SK-N-SH (cell line): ENCODE results near the gene MYORG. TPM values are rescaled to one million over a fixed set of nuclear protein-coding genes. Genes with fewer than 3 reads are reported as not detected.

Experiments used
- CTCF ChIA-PET: fragments of 300-600, 350-600 bp; formaldehyde crosslinking; extraction: SDS; loops from one replicate; lab custom pipeline; 2021; lab: Yijun Ruan, JAX
- POLR2A ChIA-PET: fragments of 350-600 bp; sonication (Branson Sonifier 250); formaldehyde crosslinking; extraction: SDS; loops from one replicate; lab custom pipeline; 2020; ENCODE audit warnings: antibody characterized with exemption, inconsistent platforms; lab: Yijun Ruan, JAX
- DNase-seq: peaks from one replicate; pipeline ENCODE4 v3.0.0; 2012
- H2AFZ ChIP-seq: fragments of 200-600 bp; sonication (generic); 2 replicates; pipeline ENCODE4 v1.8.1; 2016; ENCODE audit warnings: antibody characterized with exemption, mild to moderate bottlenecking, low read depth
- H3F3A ChIP-seq: fragments of 200-600 bp; sonication (generic); replicated peaks from 2 replicates; pipeline ENCODE3; 2016; ENCODE audit warnings: antibody characterized with exemption, mild to moderate bottlenecking; ENCODE audit not compliant: insufficient read depth
- H3K27ac ChIP-seq, 2 experiments: fragments of 200-500 bp in 1 of 2; fragments of 200-600 bp in 1 of 2; sonication (Bioruptor generic) in 1 of 2; sonication (generic), shearing (Covaris generic) in 1 of 2; 2 replicates each; pipeline versions ENCODE4 v1.5.1 to v1.6.1; 2014 to 2016; ENCODE audit warnings: low read depth in 2 of 2, inconsistent platforms in 1 of 2, low read length in 1 of 2, mild to moderate bottlenecking in 1 of 2, mixed read lengths in 1 of 2
- H3K27me3 ChIP-seq: fragments of 200-600 bp; sonication (generic), shearing (Covaris generic); 2 replicates; pipeline ENCODE4 v1.6.1; 2016; ENCODE audit warnings: mixed run types; ENCODE audit not compliant: insufficient read depth
- H3K36me3 ChIP-seq, 2 experiments: fragments of 200-500 bp in 1 of 2; fragments of 200-600 bp in 1 of 2; sonication (Bioruptor generic) in 1 of 2; sonication (generic) in 1 of 2; replicated peaks in 1 of 2; 2 replicates each; pipeline versions ENCODE3 to v1.5.1; 2014 to 2016; ENCODE audit warnings: low read length in 1 of 2, mild to moderate bottlenecking in 1 of 2; ENCODE audit not compliant: insufficient read depth in 2 of 2, control insufficient read depth in 1 of 2
- H3K4me1 ChIP-seq, 2 experiments: fragments of 200-500 bp in 1 of 2; fragments of 200-600 bp in 1 of 2; sonication (Bioruptor generic) in 1 of 2; sonication (generic), shearing (Covaris generic) in 1 of 2; 2 replicates each; pipeline versions ENCODE4 v1.5.1 to v1.6.1; 2014 to 2016; ENCODE audit warnings: low read depth in 1 of 2, low read length in 1 of 2, mixed run types in 1 of 2; ENCODE audit not compliant: insufficient read depth in 2 of 2, control insufficient read depth in 1 of 2
- H3K4me2 ChIP-seq: fragments of 200-600 bp; sonication (generic), shearing (Covaris generic); 2 replicates; pipeline ENCODE4 v1.6.1; 2017; ENCODE audit warnings: mixed run types
- H3K4me3 ChIP-seq, 2 experiments: fragments of 200-500 bp in 1 of 2; fragments of 200-600 bp in 1 of 2; sonication (Bioruptor generic) in 1 of 2; sonication (generic), shearing (Covaris generic) in 1 of 2; 2 replicates each; pipeline versions ENCODE4 v1.5.1 to v1.8.1; 2014 to 2016; ENCODE audit warnings: low read depth in 2 of 2, inconsistent platforms in 1 of 2, low read length in 1 of 2, mild to moderate bottlenecking in 1 of 2, mixed read lengths in 1 of 2, moderate library complexity in 1 of 2
- H3K79me2 ChIP-seq: fragments of 200-600 bp; sonication (generic); 2 replicates; pipeline ENCODE4 v1.8.1; 2017; ENCODE audit warnings: mild to moderate bottlenecking; ENCODE audit not compliant: insufficient read depth
- H3K9ac ChIP-seq: fragments of 200-600 bp; sonication (generic); 2 replicates; pipeline ENCODE4 v1.6.1; 2017; ENCODE audit warnings: mixed run types
- H3K9me2 ChIP-seq: fragments of 200-600 bp; sonication (generic); 2 replicates; pipeline ENCODE4 v1.6.1; 2017; ENCODE audit warnings: mixed run types
- H3K9me3 ChIP-seq: fragments of 200-600 bp; sonication (generic); 2 replicates; pipeline ENCODE4 v1.6.1; 2017; ENCODE audit warnings: mixed run types, mild to moderate bottlenecking, moderate library complexity
- H4K20me1 ChIP-seq: fragments of 200-600 bp; sonication (generic); 2 replicates; pipeline ENCODE4 v1.6.1; 2017; ENCODE audit warnings: mild to moderate bottlenecking, mixed run types; ENCODE audit not compliant: insufficient read depth
- ELF1 ChIP-seq: IDR thresholded peaks from 2 replicates; pipeline ENCODE4 v1.4.0; 2012
- EP300 ChIP-seq, 2 experiments: IDR thresholded peaks; 2 replicates each; pipeline versions ENCODE4 v1.4.0 to v1.6.1; 2012; ENCODE audit warnings: borderline replicate concordance in 1 of 2, low read depth in 1 of 2, low read length in 1 of 2
- FOSL2 ChIP-seq: IDR thresholded peaks from 2 replicates; pipeline ENCODE4 v1.4.0; 2012; ENCODE audit warnings: low read depth, mild to moderate bottlenecking, moderate library complexity, borderline replicate concordance
- GABPA ChIP-seq: IDR thresholded peaks from 2 replicates; pipeline ENCODE4 v1.4.0; 2012; ENCODE audit warnings: low read depth, mild to moderate bottlenecking
- MEF2A ChIP-seq: IDR thresholded peaks from 2 replicates; pipeline ENCODE4 v1.4.0; 2012; ENCODE audit warnings: low read depth, borderline replicate concordance
- MXI1 ChIP-seq: IDR thresholded peaks from 2 replicates; pipeline ENCODE4 v1.6.1; 2012; ENCODE audit warnings: mild to moderate bottlenecking, low read depth, low read length, improper control_type of control experiment
- NFIC ChIP-seq: IDR thresholded peaks from 2 replicates; pipeline ENCODE4 v1.4.0; 2012; ENCODE audit warnings: borderline replicate concordance
- RAD21 ChIP-seq: IDR thresholded peaks from 2 replicates; pipeline ENCODE4 v1.6.1; 2012; ENCODE audit warnings: mild to moderate bottlenecking, low read length
- RFX5 ChIP-seq: IDR thresholded peaks from 2 replicates; pipeline ENCODE4 v1.6.1; 2012; ENCODE audit warnings: mild to moderate bottlenecking, improper control_type of control experiment, low read length
- RXRA ChIP-seq: IDR thresholded peaks from 2 replicates; pipeline ENCODE4 v1.4.0; 2012; ENCODE audit warnings: low read depth, mild to moderate bottlenecking, borderline replicate concordance
- SIN3A ChIP-seq: IDR thresholded peaks from 2 replicates; pipeline ENCODE4 v1.6.1; 2012; ENCODE audit warnings: low read depth, mild to moderate bottlenecking, low read length, moderate library complexity, borderline replicate concordance
- SMC3 ChIP-seq: IDR thresholded peaks from 2 replicates; pipeline ENCODE4 v1.6.1; 2012; ENCODE audit warnings: low read depth, low read length, improper control_type of control experiment
- TEAD4 ChIP-seq: IDR thresholded peaks from 2 replicates; pipeline ENCODE4 v1.4.0; 2012; ENCODE audit warnings: mild to moderate bottlenecking, borderline replicate concordance; ENCODE audit not compliant: insufficient read depth
- YY1 ChIP-seq: IDR thresholded peaks from 2 replicates; pipeline ENCODE4 v1.4.0; 2012; ENCODE audit warnings: low read depth, mild to moderate bottlenecking
- WGBS: methylation state at CpG from one replicate; pipeline ENCODE4 v1.1.6; 2017; ENCODE audit warnings: low lambda C conversion rate; 5-methylcytosine and 5-hydroxymethylcytosine counted together
- polyA plus RNA-seq, 3 experiments: library from polyadenylated mRNA; depleted of rRNA; stranded (reverse); fragments of >200 nt; gene quantifications; 2 replicates each; pipeline ENCODE4 v1.2.3, GENCODE V29; 2012
- TF ChIP-seq, protein P1 (sequence below): fragments of 200-600 bp; sonication (generic); IDR thresholded peaks from 2 replicates; pipeline ENCODE4 v1.6.1; 2017; ENCODE audit warnings: antibody characterized with exemption, mild to moderate bottlenecking, moderate library complexity
- TF ChIP-seq, protein P2 (sequence below): IDR thresholded peaks from 2 replicates; pipeline ENCODE4 v1.4.0; 2012; ENCODE audit warnings: low read depth, borderline replicate concordance
- TF ChIP-seq, protein P3 (sequence below): IDR thresholded peaks from 2 replicates; pipeline ENCODE4 v1.6.1; 2012; ENCODE audit warnings: mild to moderate bottlenecking, low read depth, low read length, moderate library complexity
- TF ChIP-seq, protein P4 (sequence below): IDR thresholded peaks from 2 replicates; pipeline ENCODE4 v1.4.0; 2012; ENCODE audit warnings: low read depth
- TF ChIP-seq, protein P5 (sequence below): fragments of 150-350 bp; IDR thresholded peaks from 2 replicates; pipeline ENCODE4 v1.6.1; 2016; ENCODE audit warnings: mild to moderate bottlenecking, low read depth, low read length

Gene MYORG
- polyA plus RNA-seq, 1 of the 3 experiments (the other 2 are of a cell fraction) = 1.1 TPM

DNA sequence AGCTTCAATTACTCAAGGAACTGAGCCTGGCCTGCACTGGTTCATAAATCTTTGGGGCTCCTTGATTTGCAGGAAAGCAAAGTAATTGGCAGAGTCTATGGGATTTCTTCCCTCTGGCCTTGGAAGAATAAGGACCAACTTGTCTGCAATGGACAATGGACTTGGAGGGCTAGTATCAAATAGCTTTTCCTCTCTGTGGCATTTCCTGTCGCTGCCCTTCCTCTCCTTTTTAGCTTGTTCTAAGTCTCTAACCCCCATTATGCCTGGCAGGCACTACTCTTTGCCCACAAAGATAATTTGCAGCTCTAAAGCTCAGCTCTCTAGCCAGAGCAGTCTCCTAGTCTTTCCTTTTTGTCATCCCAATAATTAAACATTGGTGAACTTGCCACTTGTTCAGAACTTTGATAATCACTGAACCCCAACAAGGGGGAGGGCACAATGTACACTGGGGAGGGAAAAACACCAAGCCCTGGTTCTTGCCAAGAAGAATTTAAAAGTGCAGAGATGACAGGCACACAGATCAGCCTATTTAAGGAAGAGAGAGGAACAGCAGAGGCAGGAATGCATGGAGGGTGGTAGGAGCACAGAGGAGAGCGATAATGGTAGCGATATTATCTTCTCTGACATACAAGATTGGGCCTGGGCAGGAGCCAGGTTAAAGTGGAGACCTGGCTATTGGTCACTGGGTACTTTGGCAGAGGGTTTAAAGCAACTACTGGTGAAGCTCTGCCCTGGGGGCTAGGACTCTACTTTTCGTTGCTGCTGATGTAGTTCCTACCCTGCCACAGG, 43.2 kb upstream of the MYORG start (continued):
- TF ChIP-seq, protein P1, sequence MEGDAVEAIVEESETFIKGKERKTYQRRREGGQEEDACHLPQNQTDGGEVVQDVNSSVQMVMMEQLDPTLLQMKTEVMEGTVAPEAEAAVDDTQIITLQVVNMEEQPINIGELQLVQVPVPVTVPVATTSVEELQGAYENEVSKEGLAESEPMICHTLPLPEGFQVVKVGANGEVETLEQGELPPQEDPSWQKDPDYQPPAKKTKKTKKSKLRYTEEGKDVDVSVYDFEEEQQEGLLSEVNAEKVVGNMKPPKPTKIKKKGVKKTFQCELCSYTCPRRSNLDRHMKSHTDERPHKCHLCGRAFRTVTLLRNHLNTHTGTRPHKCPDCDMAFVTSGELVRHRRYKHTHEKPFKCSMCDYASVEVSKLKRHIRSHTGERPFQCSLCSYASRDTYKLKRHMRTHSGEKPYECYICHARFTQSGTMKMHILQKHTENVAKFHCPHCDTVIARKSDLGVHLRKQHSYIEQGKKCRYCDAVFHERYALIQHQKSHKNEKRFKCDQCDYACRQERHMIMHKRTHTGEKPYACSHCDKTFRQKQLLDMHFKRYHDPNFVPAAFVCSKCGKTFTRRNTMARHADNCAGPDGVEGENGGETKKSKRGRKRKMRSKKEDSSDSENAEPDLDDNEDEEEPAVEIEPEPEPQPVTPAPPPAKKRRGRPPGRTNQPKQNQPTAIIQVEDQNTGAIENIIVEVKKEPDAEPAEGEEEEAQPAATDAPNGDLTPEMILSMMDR = no peak
- TF ChIP-seq, protein P2, sequence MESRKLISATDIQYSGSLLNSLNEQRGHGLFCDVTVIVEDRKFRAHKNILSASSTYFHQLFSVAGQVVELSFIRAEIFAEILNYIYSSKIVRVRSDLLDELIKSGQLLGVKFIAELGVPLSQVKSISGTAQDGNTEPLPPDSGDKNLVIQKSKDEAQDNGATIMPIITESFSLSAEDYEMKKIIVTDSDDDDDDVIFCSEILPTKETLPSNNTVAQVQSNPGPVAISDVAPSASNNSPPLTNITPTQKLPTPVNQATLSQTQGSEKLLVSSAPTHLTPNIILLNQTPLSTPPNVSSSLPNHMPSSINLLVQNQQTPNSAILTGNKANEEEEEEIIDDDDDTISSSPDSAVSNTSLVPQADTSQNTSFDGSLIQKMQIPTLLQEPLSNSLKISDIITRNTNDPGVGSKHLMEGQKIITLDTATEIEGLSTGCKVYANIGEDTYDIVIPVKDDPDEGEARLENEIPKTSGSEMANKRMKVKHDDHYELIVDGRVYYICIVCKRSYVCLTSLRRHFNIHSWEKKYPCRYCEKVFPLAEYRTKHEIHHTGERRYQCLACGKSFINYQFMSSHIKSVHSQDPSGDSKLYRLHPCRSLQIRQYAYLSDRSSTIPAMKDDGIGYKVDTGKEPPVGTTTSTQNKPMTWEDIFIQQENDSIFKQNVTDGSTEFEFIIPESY = no peak
- no peak for TF ChIP-seq RXRA
- TF ChIP-seq TEAD4 = no peak

DNA sequence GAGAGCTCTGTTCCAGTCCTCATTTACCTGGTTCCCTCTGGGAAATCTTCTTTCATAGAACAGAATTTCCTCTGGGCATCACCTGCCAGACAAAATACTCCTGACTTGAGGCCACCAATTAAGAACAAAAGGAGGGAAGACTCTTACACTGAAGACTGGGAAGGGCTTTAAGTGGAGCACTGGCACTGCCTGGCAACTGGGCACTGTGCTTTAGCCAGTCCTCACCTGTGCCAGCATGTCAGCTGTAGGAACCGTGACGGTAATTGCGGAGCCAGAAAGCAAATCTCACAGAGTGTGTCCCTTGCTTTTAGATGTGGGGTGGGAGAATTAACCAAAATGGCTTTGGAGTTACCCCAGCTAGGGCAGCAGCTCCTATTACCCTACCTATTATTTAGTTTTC, 41.0 kb upstream of the MYORG start:
- no peak overlapping the region for H3K4me3 ChIP-seq

More for the DNA sequence above, 41.0 kb upstream of the MYORG start:
- Histone ChIP-seq H4K20me1 (peaks cover 52% of the 10 kb centered on the region), H3K9me3 (no peaks in the 10 kb centered on the region), H3K79me2 (no peaks in the 10 kb centered on the region), H3K36me3 (no peaks in the 10 kb centered on the region), H3K4me2 (no peak overlapping the region), H3K9me2 (no peaks in the 10 kb centered on the region), H3K9ac (no peak overlapping the region), H3F3A (no peaks in the 10 kb centered on the region), H3K4me1 (peaks cover 0 to 33% of the 10 kb centered on the region in 2 experiments; a peak in 1 of 4 replicates), H3K27ac (no peak overlapping the region), H2AFZ (no peak overlapping the region), H3K27me3 (no peaks in the 10 kb centered on the region)
- CTCF ChIA-PET = interaction anchor here (1.1 to 7.5 kb wide), 6 partner anchors 9 to 216 kb away, joined by 3 to 59 read pairs (median 6); no protein-coding TSS in a partner anchor
- POLR2A ChIA-PET = no interaction called here
- WGBS = 97% methylated on average over 3 of the region's 3 CpGs
- DNase-seq = no peak
- TF ChIP-seq, protein P3, sequence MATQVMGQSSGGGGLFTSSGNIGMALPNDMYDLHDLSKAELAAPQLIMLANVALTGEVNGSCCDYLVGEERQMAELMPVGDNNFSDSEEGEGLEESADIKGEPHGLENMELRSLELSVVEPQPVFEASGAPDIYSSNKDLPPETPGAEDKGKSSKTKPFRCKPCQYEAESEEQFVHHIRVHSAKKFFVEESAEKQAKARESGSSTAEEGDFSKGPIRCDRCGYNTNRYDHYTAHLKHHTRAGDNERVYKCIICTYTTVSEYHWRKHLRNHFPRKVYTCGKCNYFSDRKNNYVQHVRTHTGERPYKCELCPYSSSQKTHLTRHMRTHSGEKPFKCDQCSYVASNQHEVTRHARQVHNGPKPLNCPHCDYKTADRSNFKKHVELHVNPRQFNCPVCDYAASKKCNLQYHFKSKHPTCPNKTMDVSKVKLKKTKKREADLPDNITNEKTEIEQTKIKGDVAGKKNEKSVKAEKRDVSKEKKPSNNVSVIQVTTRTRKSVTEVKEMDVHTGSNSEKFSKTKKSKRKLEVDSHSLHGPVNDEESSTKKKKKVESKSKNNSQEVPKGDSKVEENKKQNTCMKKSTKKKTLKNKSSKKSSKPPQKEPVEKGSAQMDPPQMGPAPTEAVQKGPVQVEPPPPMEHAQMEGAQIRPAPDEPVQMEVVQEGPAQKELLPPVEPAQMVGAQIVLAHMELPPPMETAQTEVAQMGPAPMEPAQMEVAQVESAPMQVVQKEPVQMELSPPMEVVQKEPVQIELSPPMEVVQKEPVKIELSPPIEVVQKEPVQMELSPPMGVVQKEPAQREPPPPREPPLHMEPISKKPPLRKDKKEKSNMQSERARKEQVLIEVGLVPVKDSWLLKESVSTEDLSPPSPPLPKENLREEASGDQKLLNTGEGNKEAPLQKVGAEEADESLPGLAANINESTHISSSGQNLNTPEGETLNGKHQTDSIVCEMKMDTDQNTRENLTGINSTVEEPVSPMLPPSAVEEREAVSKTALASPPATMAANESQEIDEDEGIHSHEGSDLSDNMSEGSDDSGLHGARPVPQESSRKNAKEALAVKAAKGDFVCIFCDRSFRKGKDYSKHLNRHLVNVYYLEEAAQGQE = no peak
- TF ChIP-seq NFIC = no peak
- no peak for TF ChIP-seq RFX5
- TF ChIP-seq YY1 = no peak
- TF ChIP-seq, protein P4, sequence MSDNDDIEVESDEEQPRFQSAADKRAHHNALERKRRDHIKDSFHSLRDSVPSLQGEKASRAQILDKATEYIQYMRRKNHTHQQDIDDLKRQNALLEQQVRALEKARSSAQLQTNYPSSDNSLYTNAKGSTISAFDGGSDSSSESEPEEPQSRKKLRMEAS = no peak
- no peak for TF ChIP-seq SIN3A
- TF ChIP-seq, protein P5, sequence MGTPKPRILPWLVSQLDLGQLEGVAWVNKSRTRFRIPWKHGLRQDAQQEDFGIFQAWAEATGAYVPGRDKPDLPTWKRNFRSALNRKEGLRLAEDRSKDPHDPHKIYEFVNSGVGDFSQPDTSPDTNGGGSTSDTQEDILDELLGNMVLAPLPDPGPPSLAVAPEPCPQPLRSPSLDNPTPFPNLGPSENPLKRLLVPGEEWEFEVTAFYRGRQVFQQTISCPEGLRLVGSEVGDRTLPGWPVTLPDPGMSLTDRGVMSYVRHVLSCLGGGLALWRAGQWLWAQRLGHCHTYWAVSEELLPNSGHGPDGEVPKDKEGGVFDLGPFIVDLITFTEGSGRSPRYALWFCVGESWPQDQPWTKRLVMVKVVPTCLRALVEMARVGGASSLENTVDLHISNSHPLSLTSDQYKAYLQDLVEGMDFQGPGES = no peak
- TF ChIP-seq EP300 (IDR thresholded peaks at IDR 0.05; ENCODE audit: borderline replicate concordance in 1 of 2, low read depth in 1 of 2, low read length in 1 of 2) = no peak
- no peak for TF ChIP-seq GABPA
- no peak for TF ChIP-seq SMC3
- no peak for TF ChIP-seq ELF1
- no peak for TF ChIP-seq MXI1
- TF ChIP-seq FOSL2 = no peak
- TF ChIP-seq, protein P1 = no peak
- no peak for TF ChIP-seq TEAD4
- TF ChIP-seq MEF2A = no peak
- no peak for TF ChIP-seq RAD21
